GM03348 (cell line): ENCODE measurements around the gene ELOVL5.
"Not testable (repeated sequence)": the region's sequence is repeated elsewhere in the genome, so short reads cannot be mapped to it uniquely, and the experiment has no call there.

Experiments
- DNase-seq: peaks from one replicate; pipeline ENCODE4 v3.0.0; 2012; ENCODE audit warnings: low spot score

Gene ELOVL5, protein sequence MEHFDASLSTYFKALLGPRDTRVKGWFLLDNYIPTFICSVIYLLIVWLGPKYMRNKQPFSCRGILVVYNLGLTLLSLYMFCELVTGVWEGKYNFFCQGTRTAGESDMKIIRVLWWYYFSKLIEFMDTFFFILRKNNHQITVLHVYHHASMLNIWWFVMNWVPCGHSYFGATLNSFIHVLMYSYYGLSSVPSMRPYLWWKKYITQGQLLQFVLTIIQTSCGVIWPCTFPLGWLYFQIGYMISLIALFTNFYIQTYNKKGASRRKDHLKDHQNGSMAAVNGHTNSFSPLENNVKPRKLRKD

DNA sequence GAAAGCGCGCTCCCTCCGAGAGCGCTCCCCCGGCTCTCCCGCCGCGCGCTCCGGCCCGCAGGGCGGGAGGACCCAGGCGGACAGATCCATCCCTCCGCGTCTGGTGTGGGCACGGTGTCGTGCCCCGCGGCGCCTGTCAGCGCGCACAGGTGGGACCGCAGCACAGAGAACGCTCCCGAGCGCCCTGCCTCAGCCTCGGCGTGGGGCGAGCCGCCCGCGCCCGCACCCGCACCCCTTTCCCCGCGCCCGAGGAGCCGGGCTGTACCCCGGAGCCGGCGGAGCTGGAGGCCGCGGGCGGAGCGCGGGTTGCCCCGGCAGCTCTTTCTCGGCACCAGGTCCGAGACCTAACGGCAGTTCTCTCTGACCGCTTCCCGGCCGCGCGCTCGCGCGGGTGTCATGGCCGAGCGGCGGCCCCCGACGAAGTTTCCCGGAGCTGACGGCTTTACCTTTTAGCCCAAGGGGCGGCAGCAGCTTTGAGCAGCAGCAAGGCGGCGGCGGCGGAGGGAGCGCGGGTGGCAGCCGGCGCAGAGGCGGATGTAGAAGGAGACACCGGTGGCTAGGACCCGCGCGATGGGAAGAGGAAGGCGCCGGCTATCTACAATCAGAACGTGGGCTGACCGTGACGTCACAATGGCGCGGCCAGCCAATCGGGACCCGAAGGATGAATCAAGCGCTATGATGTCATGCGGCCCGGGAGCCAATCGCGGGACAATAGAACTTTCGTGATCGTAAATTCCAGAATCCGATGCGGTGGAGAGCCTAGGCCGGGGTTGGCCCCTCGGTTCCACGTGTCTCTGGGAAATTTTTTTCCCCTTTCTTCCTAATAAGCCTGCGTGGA is at the start of gene ELOVL5:
ELOVL5 (minus strand) TSS at position 580 of the 838 bp plus-strand sequence. CDS start 53,251 bp downstream, outside the sequence.
- peak; percentile 95 for DNase-seq

DNA sequence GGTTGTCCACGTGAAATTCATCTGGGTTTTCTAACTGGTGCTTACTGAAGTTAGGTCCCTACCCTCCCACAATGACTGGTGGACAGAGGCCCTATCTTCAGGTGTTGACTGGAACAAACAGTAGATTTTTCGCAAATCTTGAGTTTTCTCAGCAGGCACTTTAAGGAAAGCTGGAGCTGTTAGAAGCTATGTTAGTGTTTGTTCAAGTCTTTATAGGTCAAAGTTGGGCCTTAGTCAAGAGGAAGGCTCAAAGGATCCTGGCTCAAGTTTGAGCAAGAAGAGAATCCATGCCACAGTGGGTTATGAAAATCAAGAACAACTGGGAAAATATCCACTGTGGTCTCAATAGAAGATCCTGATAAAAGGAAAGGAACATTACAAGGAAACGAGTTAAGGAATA is 48.5 kb upstream of the ELOVL5 start:
- DNase-seq, result no peak

DNA sequence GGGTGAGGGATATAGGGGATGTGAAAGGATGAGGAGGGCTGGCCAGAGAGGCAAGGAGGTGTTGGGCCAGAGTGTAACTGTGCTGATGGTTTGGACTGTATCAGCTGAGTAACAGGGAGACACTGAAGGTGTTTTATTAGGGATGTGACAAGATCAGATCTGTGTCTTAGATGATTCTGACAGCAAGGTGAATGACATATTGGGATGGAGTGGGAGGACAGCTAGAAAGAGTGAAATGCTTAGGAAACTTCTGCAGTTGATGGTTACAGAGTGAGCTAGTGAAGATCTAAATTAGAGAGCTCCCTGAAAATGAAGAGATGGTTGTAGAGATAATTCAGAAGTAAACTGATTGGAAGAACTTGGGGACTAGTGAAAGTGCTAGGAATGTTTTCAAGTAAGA is 47.2 kb upstream of the ELOVL5 start:
- no peak for DNase-seq

DNA sequence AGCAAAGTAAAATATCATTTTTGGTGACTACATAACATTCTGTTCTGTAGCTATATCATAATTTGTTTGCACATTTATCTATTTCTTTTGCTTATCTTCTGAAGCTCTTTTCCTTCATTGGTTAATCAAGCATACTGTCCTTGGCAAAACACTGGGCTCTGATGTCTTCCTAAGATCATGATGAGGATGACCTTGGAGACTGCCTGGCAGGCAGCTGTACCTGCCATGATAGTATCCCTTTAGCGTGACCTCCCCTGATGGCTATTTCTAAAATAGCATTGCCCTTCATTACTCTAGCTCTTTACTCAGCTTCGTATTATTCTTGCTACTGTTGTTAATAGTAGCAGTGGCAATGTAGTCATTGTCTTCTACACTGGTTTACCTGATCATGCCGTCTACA is 46.0 kb upstream of the ELOVL5 start:
- DNase-seq, result no peak

DNA sequence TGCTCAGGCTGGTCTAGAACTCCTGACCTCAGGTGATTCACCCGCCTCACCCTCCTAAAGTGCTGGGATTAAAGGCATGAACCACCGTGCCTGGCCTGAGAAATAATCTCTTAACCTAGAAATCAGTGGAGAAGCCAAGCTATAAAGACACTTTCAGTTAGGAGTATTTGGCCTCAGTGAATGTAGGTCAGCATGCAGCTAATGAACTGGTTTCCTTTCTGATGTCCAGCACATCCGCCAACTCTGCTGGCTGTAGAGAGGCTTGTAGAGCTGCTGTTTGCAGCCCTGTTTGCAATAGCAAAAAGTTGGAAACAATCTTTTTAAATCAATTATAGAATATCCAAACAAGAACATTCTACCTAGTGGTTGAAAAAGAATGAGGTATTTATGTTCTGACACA is 42.4 kb upstream of the ELOVL5 start:
- no peak for DNase-seq

DNA sequence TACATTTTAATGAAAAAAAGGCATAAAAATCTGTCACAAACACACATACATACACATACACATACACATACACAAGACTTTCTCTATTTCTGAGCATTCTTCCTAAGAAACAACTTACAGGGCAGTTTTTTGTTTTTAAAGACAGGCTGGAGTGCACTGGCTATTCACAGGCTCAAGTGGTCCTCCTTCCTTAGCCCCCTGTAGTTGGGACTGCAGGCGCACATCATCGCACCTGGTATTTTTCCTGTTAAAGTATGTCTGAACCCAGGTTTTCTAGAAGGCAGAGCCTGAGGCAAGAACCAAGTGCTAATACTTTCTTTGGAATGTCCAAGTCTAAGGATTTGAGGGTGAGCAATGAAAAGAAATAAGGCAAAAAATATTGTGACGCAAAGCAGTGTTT is 41.3 kb upstream of the ELOVL5 start:
- no peak for DNase-seq

DNA sequence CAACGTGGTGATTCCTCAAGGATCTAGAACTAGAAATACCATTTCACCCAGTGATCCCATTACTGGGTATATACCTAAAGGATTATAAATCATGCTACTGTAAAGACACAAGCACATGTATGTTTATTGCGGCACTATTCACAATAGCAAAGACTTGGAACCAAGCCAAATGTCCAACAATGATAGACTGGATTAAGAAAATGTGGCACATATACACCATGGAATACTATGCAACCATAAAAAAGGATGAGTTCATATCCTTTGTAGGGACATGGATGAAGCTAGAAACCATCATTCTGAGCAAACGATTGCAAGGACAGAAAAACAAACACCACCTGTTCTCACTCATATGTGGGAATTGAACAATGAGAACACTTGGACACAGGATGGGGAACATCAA is 39.9 kb upstream of the ELOVL5 start:
- not testable (repeated sequence) for DNase-seq

DNA sequence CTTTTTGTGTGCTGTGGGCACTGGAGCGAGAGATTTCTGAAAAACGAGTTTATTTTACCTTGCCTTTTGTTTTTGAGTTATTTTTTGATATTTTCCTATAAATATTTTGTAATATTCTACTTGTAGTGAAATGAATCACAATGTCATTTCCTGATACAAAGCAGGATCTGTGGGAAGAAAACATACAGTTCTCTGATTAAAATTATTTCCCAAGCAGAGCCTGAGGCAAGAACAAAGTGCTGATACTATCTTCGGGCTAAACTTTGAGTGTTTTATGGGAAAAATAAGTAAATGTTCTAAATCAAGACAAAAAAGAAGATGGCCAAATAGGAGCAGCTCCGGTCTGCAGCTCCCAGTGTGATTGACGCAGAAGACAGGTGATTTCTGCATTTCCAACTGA is 33.7 kb upstream of the ELOVL5 start:
- DNase-seq, result no peak

DNA sequence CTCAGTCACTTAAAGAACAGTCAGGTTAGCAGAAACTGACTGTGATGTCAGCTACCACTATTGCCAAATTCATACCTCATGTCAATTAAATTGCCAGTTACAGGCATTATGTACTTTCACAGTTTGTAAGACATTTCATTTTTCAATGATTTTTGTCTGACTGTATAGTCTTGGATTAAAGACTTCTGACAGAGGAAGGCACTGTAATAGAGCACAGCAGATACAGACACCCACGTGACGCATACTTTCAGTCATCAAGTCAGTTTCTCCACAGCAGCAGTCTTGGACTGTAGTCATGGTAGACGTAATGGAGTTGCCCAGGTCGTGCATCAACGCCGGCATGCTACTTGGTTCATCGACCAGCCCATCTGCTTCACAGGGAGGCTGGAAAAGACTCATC is 29.5 kb upstream of the ELOVL5 start:
- peak; percentile 7 for DNase-seq

DNA sequence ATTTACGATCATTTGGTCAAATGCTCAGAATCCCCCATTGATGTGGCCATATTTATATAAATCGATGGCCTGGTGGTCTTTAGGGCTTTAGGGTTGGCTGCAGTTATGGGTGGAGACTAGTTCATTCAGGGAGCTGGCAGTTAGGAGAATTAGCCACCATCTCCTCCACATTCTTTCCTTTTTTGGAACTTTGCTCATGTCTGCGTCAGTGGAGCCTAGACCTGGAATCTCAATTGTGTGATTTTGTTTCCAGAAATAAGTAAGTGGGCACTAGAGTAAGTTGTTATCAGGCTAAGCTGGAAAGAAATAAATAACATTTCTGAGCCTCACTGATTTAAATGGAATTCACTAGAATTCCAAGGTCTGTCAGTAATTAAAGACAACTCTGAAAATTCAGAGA is 29.0 kb upstream of the ELOVL5 start:
- DNase-seq, result peak; percentile 7

DNA sequence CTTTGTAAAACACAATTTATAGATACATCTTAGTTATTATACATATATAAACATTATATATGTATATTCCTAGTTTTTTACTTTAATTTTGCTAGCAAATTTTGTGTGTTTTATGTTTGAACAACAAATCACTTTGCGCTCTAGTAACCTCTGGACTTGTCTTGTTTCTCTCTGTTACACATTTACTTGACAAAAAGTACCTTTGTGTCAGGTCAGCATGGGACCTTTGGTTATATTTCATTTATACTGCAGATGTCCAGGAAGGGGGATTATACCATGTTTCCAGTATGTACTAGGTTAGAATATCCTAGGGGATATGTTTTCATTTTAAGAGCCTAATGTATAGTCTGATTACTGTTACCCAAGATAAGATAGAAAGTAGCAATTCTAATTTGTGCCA is 28.5 kb upstream of the ELOVL5 start:
- no peak for DNase-seq

DNA sequence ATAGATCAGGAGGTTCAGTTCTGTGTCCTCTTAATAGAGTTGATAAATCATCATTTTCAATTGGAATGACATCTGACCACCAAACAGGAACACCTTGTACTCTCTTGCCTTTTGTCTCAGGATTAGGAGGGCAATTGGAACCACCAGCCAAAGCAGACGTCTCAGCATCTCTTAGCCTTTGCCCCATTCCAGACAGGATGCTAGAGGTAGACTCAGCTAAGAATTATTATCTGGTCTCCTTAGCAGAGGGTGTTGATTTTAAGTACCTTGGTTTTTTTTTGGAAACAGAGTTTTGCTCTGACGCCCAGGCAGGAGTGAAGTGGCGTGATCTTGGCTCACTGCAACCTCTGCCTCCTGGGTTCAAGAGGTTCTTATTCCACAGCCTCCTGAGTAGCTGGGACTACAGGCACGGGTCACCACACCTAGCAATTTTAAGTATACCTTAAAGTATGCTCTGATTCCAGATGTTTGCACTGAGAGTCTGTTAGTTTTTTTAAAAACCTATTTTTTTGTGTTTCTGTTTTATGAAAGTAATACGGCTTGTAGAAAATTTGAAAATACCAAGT is 28.0 kb upstream of the ELOVL5 start:
- no peak for DNase-seq

DNA sequence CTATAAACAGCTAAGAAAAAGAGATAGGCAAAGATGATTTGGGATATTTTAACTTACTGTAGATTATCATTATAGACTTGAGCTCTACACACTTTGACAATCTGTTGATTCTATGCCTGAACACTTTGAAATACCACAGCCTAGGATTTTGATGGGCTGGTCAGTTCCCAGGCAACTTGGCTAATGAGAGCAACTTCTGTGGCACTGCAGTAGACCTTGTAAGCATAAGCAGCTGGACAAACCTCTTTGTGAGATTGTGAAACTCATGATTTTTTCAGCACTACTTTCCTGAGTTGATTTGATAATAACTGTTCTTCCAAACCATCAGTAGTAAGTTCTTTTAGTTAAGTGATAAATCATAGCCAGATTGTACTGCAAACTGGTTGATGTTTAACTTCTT is 27.1 kb upstream of the ELOVL5 start:
- DNase-seq, result peak; percentile 13

DNA sequence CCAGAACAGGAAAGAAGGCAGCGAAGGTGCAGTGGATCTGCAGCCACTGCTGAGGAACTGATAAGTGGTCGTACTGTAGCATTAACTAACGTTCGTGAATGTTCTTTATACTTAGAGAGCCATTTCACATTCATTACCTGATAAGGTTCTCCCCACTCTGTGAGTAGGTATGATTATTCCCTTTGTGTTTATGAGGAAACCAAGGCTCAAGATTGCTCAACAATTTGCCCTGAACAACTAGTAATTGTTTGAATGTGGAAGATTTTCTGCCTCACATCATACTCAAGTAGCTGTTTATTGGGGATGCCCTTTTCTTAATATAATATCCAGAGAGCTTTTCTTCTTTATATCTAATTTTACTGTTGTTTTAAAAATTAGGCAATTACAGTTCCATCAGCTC is 24.9 kb upstream of the ELOVL5 start:
- DNase-seq, result no peak

DNA sequence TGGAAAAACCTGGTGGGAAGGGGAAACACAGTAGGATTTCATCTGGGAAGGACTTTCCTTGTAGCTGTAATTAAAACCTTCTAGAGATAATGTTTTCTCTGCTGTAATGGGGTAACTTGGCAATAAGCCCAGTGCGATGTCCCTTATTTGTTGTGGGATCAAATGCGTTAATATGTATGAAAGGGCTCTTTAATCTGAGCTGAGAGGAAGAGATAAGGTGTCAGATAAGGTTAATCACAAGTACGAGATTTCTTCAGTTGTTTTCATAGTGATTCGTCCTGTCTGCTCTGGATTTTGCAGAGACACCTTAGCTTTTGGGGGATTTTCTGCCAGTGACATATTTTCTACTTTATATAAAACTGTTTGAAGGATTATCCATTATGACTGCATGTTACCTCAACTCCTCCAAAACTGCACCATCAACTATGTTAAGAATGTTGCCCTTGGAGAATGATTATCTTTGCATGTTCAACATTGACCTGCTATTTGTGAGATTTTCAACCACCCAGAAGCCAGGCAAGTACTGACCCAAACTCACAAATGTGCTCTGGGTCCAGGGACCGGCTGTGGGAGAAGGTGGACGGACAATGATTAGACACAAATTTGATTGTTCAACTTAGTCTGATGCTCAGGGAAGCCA is 21.2 kb upstream of the ELOVL5 start:
- DNase-seq, result no peak

DNA sequence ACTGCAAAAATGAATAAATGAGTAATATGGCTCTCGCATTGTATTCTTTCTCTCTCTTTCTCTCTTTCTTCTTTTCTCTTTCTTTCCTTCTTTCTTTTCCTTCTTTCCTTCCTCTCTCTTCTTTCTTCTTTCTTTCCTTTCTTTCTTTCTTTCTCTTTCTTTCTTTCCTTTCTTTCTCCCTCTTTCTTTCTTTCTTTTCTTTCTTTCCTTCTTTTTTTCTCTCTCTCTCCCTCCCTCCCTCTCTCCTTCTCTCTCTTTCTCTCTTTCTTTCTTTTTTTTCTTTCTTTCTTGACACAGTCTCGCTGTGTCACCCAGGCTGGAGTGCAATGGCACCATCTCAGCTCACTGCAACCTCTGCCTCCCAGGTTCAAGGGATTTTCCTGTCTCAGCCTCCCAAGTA is 20.3 kb upstream of the ELOVL5 start:
- DNase-seq, result no peak

DNA sequence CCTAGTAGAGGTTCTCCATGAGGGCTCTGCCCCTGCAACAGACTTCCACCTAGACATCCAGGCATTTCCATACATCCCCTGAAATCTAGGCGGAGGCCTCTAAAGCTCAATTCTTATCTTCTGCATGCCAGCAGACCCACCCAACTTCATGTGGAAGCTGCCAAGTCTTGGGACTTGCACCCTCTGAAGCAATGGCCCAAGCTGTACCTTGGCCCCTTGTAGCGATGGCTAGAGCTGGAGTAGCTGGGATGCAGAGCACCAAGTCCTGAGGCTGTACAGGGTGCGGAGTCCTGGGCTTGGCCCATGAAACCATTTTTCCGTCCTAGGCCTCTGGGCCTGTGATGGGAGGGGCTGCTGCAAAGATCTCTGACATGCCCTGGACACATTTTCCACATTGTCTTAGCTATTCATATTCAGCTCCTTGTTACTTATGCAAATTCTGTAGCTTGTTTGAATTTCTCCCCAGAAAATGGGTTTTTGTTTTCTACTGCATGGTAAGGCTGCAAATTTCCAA is 17.4 kb upstream of the ELOVL5 start:
- no peak for DNase-seq

DNA sequence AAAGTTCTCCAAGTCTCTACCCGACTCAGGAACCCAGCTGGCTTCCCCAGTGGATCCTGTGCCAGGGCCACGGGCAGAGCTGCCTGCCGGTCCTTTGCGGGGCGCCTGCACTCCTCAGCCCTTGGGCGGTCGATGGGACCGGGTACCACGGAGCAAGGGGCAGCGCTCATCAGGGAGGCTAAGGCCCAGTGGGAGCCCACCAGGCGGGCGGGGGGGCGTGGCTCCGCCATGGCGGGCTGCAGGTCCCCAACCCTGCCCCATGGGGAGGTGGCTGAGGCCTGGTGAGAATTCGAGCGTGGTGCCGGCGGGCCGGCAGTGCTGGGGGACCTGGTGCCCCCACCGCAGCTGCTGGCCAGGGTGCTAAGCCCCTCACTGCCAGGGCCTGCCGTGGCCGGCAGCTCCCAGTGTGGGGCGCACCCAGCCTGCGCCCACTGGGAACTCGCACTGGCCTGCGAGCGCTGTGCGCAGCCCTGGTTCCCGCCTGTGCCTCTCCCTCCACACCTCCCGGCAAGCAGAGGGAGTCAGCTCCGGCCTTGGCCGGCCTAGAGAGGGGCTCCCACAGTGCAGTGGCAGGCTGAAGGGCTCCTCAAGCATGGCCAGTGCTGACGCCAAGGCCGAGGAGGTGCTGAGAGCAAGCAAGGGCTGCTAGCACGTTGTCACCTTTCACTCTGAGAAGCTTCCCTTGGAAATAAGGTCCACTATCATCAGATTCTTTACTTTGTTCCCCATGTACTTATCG is 14.8 kb upstream of the ELOVL5 start:
- DNase-seq, result no peak

DNA sequence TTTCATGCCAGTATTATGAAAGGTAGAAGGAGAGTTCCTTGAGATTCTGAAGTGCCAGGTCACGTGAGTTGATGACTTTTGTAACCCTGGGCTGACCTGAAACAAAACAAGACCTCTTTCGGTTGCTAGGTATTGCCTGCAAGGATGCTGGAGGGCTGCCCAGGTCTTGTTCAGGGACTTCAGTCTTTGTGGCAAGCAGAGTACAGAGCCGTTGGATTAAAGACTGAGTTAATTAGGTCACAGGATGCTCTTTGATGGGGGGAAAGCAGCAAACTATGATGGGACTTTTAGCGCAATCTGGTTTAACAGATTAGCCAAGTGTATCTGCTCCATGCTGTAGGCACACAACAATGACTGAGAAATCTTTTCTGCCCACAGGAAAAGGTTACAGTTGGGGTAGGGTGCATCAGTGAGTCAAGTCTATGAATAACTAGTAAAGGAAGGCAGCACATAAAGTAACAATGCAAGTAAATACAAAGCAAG is 12.8 kb upstream of the ELOVL5 start:
- peak; percentile 18 for DNase-seq

DNA sequence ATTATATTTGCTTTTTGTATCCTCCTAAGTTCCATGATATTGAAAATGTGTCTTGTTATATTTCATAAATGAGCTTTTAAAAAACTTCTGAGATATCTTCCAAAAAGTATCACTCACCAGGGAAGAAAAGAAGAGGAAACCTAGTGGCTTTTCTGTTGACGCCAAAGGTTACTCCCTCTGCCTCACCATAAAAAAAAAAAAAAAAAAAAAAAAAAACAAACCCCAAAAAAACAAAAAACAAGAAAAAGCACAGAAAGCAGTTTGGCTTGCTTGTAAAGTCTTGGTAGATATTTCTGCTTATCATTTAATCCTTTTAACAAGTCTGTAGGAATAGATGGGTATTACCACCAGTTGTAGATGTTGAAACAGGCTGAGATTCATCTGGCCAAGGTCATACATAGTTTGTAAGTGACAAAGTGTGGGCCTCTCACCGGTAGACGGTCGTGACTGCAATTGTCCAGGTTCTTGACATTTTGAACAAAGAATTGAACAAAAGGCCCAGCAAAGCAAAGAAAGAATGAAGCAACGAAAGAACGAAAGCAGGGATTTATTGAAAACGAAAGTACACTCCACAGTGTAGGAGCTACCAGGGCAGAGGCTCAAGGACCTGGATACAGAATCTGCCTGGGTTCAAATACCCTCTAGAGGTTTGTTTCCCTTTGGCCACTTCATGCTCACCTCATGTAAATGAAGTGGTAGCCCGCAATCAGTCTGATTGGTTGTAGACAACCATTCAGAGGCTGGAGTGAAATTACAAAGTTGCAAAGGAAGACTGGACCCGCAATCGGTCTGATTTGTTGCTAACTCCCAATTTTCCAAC is 11.6 kb upstream of the ELOVL5 start:
- peak; percentile 11 for DNase-seq

DNA sequence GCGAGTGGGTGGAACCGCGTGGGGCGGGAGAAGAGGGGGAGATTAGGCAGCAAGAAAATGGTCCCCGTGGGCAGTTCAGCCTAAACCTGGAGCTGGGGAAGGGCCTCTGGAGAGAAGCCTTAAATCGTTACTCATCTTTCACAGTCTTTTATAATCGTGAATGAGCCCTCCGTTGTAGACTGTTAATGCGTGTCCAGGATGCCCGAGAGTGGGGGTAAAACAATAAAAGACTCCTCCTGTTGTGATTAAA is 11.0 kb upstream of the ELOVL5 start:
- DNase-seq, result no peak
